Fibroblast of skin of abdomen (primary cell): ENCODE data around the gene TPCN1.
A peak's percentile ranks its signal among the peaks of the same experiment; 100 is the strongest.

Source experiments
- DNase-seq: peaks from one replicate; pipeline ENCODE4 v3.0.0-alpha.2; 2013

The TPCN1 gene

GRCh38 chr12:113226696-113227568, 5.7 kb downstream of the TPCN1 start:
- no peak for DNase-seq

GRCh38 chr12:113227686-113228391, 6.6 kb downstream of the TPCN1 start:
- no peak for DNase-seq

GRCh38 chr12:113228394-113229028, 7.2 kb downstream of the TPCN1 start:
- DNase-seq: no peak

- no peak for DNase-seq
These were observed 9.3 kb downstream of the TPCN1 start for GRCh38 chr12:113230315-113231234.

- DNase-seq: peak; percentile 84
These were observed 10.2 kb downstream of the TPCN1 start for GRCh38 chr12:113231235-113232088.

- DNase-seq: no peak
These were observed 11.0 kb downstream of the TPCN1 start for GRCh38 chr12:113232089-113232839.

GRCh38 chr12:113232840-113233585, 11.7 kb downstream of the TPCN1 start:
- DNase-seq: no peak

GRCh38 chr12:113233967-113234366, 12.7 kb downstream of the TPCN1 start:
- DNase-seq: no peak

GRCh38 chr12:113234483-113234882, 13.2 kb downstream of the TPCN1 start:
- no peak for DNase-seq

- DNase-seq: no peak
These were observed 14.7 kb downstream of the TPCN1 start for GRCh38 chr12:113235976-113236375.

- DNase-seq: no peak
These were observed 15.5 kb downstream of the TPCN1 start for GRCh38 chr12:113236539-113237399.

- no peak for DNase-seq
These were observed 16.5 kb downstream of the TPCN1 start for GRCh38 chr12:113237748-113238147.

- DNase-seq: no peak
These were observed 17.0 kb downstream of the TPCN1 start for GRCh38 chr12:113238309-113238708.

- DNase-seq: no peak
These were observed 18.1 kb downstream of the TPCN1 start for GRCh38 chr12:113239288-113239771.

GRCh38 chr12:113239811-113240331, 18.6 kb downstream of the TPCN1 start:
- DNase-seq: no peak

- no peak for DNase-seq
These were observed 19.1 kb downstream of the TPCN1 start for GRCh38 chr12:113240395-113240794.

GRCh38 chr12:113241191-113242025, 20.1 kb downstream of the TPCN1 start:
- peak; percentile 94 for DNase-seq
